AG08396 (cell line): Measurements from ENCODE around the gene CHID1.

Source experiments
- DNase-seq: peaks from one replicate; pipeline ENCODE4 v3.0.0; 2012; ENCODE audit warnings: low spot score, mixed read lengths

CHID1 gene

DNA sequence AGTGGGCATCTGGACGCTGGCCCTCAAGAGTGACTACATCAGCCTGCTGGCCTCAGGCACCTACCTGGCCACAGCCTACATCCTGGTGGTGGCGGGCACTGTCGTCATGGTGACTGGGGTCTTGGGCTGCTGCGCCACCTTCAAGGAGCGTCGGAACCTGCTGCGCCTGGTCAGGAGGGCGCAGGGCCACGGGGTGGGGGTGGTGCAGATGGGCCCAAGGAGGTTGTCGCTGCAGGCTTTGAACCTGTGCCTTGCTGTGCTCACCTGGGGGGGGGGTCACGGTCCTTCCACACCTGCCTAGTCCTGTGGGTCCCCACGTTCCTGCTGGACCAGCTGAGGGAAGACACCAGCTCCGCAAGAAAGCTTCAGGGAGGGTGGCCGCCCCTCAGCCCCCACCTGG lies 74.3 kb downstream of the CHID1 start:
- DNase-seq, result no peak

DNA sequence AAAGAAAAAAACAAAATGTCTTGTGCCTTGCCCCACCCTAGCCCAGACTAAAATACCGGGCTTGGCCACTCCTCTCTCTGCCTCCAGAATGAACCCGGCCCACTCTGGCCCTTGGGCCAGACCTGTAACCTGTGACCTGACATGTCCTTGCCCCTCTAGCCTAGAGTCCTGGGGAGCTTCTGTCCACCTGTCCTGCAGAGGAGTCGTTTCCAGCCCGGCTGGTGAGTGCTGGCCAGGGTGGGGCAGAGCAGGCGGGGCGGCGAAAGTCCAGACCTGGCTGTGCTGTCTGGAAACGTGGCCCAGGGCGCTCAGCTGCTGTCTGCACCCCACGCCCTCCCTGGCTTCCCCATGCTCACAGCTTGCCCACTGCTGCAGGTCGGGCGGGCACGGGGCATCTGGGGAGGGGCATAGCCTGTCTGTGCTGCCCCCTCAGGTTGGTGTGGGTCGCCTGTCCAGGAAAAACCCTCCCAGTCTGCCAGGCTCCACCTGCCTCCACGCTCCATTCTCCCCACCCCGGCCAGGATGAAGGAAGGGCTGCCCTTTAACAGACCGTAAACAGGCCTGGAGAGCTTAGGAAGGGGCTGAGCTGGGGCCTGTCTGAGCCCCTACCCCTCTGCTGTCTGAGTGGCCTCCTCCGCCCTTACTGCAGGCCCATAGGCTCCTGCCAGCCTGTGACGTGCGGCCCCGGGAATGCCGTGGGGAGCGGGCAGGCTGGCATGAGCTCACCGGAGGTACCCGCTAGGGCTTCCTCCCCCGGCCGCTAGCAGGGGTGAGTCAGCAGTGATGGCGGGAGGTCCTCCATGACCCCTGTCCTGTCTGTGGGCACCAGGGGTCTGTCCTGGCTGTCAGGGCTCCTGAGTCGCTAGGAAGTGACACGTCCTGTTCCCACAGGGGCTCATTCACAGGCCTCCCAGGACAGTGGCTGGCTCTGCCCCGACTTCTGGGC lies 76.0 kb downstream of the CHID1 start:
- DNase-seq, result peak; percentile 74

- no peak for DNase-seq
These were observed 76.7 kb downstream of the CHID1 start for GRCh38 chr11:833849-834311.

DNA sequence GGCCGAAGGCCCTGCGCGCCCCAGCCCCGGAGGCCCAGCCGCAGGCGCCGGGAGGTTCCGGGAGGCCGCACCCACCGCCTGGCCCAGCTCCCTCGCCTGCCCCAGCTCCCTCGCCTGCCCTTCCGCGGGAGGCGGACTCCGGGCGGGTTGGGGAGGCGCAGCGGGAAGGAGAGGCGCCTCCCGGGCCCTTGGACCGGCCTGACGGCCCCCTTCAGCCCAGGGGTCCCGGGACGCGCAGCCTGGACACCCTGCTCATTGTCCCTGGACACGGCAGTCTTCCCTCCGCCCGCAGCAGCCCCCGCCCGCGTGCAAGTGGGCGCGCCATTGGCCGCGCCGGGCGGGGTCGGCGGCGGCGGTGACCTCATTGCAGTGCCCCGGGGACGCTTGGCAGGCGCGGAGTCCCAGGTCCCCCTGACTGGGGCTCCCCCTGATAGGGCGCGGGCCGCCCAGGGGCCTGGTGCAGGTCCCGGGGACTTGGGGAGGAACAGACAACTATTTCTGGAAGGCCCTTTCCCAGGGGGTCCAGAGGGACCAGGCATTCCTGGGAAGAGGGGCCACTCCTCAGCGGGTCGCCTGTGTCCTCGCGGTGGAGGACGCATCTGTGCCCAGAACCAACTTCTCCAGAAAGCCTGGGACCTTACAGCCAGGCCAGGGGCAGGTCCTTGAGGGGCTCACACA lies 77.4 kb downstream of the CHID1 start:
- DNase-seq, result no peak

GRCh38 chr11:832529-833113 lies 78.0 kb downstream of the CHID1 start, which contains the start of gene CD151:
Gene CD151 (plus strand): TSS chr11:832952. CDS start chr11:836070, 3,118 bp downstream.
- DNase-seq, result peak; percentile 82

- no peak for DNase-seq
These were observed 78.6 kb downstream of the CHID1 start for GRCh38 chr11:831961-832528.

DNA sequence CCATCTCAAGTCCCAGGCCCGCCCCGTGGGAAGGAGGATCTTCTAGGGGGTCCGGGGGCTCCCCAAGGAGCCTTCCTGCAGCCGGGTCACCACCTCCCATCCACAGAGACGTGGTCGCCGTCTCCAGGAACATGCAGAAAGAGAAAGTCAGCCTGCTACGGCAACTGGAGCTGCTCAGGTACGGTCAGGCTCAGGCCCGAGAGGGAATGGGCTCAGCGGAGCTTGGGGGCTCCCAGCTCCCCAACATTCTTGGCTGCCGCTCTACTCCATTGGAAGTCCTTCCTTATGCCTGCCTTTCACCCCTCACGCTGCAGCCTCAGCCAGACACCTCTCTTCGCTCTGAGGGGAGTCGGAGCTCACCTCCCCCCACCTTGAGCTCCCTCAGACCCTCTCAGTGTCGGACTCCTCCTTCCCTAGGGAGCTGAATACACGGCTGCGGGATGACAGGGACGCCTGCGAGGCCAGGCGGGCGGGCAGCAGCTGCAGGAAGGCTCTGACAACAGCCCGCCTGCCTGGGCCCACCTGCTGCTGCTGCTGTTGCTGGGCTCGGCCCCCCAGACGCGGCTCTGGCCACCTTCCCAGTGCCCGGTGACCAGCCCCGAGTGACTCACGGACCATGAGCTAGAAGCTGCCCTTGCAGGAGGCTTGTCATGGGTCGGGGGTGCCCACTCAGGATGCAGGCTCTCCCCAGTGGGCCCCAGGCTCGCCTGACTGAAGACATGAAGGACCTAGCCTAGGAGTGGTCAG lies 79.3 kb downstream of the CHID1 start:
- no peak for DNase-seq

- peak; percentile 73 for DNase-seq
These were observed 80.1 kb downstream of the CHID1 start for GRCh38 chr11:830295-831117.

DNA sequence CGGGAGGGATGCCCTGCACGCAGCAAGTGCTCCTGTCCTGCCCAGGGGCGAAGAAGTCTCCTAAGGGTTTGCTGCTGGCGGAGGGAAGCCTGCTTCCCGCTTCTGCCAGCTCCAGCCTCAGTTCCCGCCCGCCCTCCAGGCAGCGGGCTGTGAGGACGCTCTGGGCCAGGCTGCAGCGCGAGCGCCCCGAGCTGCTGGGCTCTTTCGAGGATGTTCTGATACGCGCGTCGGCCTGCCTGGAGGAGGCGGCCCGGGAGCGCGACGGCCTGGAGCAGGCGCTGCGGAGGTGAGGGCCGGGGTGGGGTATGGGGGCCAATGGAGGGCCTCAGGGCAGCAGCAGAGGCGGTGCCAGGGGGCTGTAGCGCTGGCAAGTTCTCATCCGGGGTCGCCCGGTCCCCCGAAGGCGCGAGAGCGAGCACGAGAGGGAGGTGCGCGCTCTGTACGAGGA lies 80.7 kb downstream of the CHID1 start:
- DNase-seq, result no peak

GRCh38 chr11:829176-829846 lies 81.3 kb downstream of the CHID1 start:
- no peak for DNase-seq

DNA sequence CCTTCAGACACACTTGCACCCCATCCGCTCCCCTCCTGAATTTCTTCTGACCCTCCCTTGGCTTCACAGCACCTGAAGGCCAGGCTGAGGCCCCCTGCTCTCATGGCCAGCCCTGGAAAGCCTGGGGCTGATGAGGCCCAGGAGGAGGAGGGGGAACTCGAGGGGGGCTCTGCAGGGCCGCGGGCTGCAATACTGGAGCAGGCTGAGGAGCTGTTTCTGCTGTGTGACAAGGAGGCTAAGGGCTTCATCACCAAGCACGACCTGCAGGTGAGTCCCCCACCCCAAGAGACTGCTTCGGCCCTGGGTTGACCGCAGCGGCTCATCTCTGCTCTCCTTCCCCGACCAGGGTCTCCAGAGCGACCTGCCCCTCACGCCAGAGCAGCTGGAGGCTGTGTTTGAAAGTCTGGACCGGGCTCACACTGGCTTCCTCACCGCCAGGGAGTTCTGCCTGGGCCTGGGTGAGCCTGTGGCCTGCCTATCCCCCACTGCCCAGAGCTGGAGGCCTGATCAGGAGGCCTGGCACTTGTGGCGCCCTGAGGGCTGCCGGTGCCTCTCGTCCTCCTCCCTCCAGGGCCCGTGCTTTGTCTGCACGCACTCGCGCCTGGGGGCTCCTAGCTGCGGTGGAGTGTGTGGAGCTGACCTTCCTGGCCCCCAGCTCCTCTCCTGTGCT lies 82.0 kb downstream of the CHID1 start:
- no peak for DNase-seq

DNA sequence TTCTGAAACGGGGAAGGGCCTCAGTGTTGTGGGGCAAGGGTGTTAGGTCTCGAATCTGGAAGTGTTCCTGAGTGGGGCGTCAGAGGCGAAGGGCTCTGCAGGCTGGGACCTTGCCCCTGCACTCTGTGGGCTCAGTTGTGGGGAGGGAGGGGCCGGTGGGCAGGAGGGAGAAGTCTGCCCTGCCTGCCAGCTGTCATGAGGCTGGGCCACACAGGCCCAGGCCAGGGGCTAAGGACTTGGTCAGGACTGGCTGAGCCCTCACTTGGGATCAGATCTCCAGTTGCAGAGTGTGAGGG lies 82.8 kb downstream of the CHID1 start, which contains the start of gene CRACR2B:
TSS of gene CRACR2B (plus strand) at position 23 of the 296 bp plus-strand sequence. CDS start 689 bp downstream, outside the sequence.
- no peak for DNase-seq

DNA sequence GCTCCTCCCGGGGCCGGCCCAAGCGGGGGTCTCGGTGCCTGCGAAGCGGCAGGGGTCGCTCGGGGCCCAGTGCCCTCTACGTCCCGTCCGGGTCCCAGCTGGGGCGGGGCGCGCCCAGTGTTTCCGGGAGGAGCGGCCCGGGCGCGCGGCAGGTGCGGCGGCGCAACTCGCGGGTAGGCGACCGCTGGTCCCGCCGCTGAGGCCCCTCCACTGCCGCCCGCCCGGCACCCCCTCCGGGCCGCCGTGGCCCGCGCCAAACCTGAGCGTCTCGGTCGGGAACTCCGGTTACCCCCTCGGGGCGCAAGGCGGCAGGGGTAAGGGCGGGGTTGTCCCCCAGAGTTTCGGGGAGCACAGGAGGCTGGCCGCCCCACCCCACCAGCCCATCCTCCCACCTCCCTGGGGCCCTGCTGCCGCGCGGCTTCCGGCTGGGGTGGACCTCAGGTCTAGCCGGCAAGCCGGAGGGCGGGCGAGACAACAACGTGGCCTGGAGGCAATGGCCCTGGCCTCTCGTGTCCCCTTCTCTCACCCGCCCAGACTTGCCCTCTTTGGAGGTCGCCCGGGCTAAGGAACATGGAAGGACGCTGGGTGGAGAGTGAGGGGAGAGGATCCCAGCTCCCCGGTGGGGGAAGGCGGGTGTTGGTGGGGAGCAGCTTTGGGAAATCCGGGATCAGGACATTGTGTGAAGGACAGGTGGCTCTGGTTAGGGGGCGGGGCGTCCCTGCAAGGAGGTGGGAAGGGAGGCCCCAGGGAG lies 83.3 kb downstream of the CHID1 start:
- DNase-seq, result no peak

DNA sequence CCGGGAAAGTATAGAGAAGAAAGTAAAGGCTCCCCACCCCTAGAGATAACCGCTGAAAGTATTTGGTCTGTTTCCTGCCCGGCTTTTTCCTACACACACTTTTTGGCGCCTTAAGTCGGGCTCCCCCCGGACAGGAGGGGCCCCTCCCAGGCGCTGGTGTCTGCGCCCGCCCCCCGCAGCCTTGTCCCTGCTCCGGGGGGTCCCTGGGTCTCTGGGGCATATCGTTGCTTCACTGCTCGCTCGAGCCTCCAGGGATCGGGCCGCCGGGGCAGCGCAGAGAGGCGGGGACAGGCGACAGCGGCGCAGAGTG lies 83.8 kb downstream of the CHID1 start:
- no peak for DNase-seq

DNA sequence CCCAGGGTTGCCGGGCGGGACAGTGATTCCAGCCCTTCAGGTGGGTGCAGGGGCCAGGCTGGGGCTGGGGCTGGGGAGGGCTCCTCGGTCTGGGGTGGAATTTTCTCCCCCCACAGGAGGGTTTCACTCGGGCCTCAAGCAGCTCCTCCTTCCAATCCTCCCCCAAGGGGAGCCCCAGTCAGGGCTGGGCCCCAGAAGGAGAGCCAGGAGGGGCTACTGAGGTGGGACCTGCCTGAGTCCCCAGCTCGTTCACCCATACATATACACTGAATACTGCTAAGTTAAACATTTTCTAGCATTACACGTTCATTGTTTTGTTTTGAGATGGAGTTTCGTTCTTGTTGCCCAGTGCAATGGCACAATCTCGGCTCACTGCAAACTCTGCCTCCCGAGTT lies 84.4 kb downstream of the CHID1 start:
- DNase-seq, result no peak

DNA sequence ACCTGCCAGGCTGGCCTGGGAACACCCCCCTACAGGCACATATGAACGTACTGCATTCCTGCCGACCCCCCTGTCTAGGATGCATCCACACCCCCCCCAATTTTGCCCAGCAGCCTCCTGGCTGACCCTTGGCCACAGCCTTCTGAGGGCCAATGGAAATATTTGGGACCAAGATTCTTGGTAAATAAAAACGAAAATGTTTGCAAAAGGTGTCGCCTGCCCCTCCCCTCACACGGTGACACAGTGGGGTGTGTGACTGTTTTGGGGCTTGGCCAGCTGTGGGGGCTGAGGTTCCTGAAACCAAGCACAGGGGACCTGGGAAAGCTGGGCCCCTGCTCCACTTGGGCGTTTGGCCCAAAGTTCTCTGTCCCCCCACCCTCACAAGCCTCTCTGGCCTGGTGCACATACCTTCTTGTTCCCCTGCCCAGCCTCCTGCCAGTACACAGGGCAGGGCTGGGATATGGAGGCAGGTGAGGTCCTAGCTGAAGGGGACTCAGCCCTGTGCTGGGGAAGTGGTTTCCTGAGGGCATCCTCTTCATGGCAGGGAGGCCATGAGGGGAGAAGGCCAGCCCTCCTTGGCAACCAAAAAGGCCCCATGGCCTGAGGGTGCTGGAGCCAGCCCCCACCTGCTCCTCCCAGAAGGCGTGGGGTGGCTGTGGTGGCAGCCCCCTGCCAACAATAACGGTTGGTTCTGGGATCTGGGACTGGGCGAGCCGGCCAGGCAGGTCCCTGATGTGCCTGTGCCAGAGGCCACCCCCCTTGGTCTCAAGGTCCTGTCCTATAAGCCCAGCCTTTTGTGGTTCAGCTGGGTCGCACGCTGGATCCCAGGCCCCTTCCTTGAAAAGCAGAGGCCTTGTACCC lies 85.0 kb downstream of the CHID1 start:
- no peak for DNase-seq

DNA sequence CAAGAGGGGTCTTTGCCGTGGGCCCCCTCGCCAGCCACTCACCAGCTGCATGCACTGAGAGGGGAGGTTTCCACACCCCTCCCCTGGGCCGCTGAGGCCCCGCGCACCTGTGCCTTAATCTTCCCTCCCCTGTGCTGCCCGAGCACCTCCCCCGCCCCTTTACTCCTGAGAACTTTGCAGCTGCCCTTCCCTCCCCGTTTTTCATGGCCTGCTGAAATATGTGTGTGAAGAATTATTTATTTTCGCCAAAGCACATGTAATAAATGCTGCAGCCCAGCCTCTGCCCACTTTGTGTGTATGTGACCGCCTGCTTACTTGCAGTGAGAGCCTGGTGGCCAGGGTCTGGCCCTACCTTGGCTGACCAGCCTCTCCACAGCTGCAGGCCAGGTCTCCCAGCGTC lies 85.7 kb downstream of the CHID1 start:
- no peak for DNase-seq

- DNase-seq, result no peak
These were observed 86.2 kb downstream of the CHID1 start for GRCh38 chr11:824292-824880.
